H9 (cell line): ENCODE results near the gene CAGE1. TPM values are rescaled to one million over a fixed set of nuclear protein-coding genes. Genes with fewer than 3 reads are reported as not detected.

Experiments used
- DNase-seq: peaks from one replicate; pipeline ENCODE4 v3.0.0-alpha.2; 2017
- H2AFZ ChIP-seq: one replicate; pipeline ENCODE4 v1.6.1; 2013; ENCODE audit warnings: mild to moderate bottlenecking, low read length, control low read depth, moderate library complexity
- H2AK5ac ChIP-seq: 2 replicates; pipeline ENCODE4 v1.6.1; 2013; ENCODE audit warnings: low read length, control low read depth, mixed read lengths; ENCODE audit not compliant: insufficient read length
- H2BK120ac ChIP-seq: one replicate; pipeline ENCODE4 v1.6.1; 2013; ENCODE audit warnings: low read depth, mild to moderate bottlenecking, low read length, control low read depth, inconsistent platforms; ENCODE audit not compliant: poor library complexity, severe bottlenecking
- H2BK12ac ChIP-seq: 2 replicates; pipeline ENCODE4 v1.6.1; 2013; ENCODE audit warnings: low read length, control low read depth, mixed read lengths, low read depth; ENCODE audit not compliant: insufficient read length
- H2BK15ac ChIP-seq: 2 replicates; pipeline ENCODE4 v1.6.1; 2013; ENCODE audit warnings: low read depth, low read length, control low read depth
- H2BK20ac ChIP-seq: one replicate; pipeline ENCODE4 v1.6.1; 2013; ENCODE audit warnings: low read depth, mild to moderate bottlenecking, low read length, control low read depth, inconsistent platforms; ENCODE audit not compliant: poor library complexity, severe bottlenecking
- H2BK5ac ChIP-seq: 2 replicates; pipeline ENCODE4 v1.6.1; 2013; ENCODE audit warnings: low read length, control low read depth, mixed read lengths; ENCODE audit not compliant: insufficient read length
- H3K14ac ChIP-seq: 2 replicates; pipeline ENCODE4 v1.6.1; 2013; ENCODE audit warnings: low read length, control low read depth; ENCODE audit not compliant: insufficient read depth
- H3K18ac ChIP-seq: 2 replicates; pipeline ENCODE4 v1.6.1; 2013; ENCODE audit warnings: low read depth, mild to moderate bottlenecking, mixed read lengths, low read length, control low read depth; ENCODE audit not compliant: insufficient read length
- H3K23ac ChIP-seq: 2 replicates; pipeline ENCODE4 v1.6.1; 2013; ENCODE audit warnings: low read length, control low read depth, mixed read lengths, low read depth; ENCODE audit not compliant: insufficient read length
- H3K23me2 ChIP-seq: 2 replicates; pipeline ENCODE4 v1.6.1; 2013; ENCODE audit warnings: low read depth, mild to moderate bottlenecking, mixed read lengths, low read length, control low read depth; ENCODE audit not compliant: insufficient read length, poor library complexity, severe bottlenecking
- H3K27ac ChIP-seq: 2 replicates; pipeline ENCODE4 v1.5.1; 2013; ENCODE audit warnings: low read length, control low read depth, mixed read lengths, low read depth; ENCODE audit not compliant: insufficient read length
- H3K27me3 ChIP-seq: 2 replicates; pipeline ENCODE4 v1.6.1; 2013; ENCODE audit warnings: low read length, control low read depth, inconsistent platforms; ENCODE audit not compliant: insufficient read depth
- H3K4ac ChIP-seq: 2 replicates; pipeline ENCODE4 v1.6.1; 2013; ENCODE audit warnings: low read depth, mild to moderate bottlenecking, control low read depth, inconsistent platforms, low read length, moderate library complexity
- H3K4me1 ChIP-seq: 2 replicates; pipeline ENCODE4 v1.6.1; 2013; ENCODE audit warnings: low read length, control low read depth, inconsistent platforms; ENCODE audit not compliant: insufficient read depth
- H3K4me2 ChIP-seq: 2 replicates; pipeline ENCODE4 v1.6.1; 2013; ENCODE audit warnings: low read length, control low read depth, mixed read lengths; ENCODE audit not compliant: insufficient read length, insufficient read depth
- H3K56ac ChIP-seq: 2 replicates; pipeline ENCODE4 v1.6.1; 2013; ENCODE audit warnings: low read depth, mild to moderate bottlenecking, mixed read lengths, low read length, control low read depth; ENCODE audit not compliant: insufficient read length
- H3K79me1 ChIP-seq: 2 replicates; pipeline ENCODE4 v1.6.1; 2013; ENCODE audit warnings: low read depth, mild to moderate bottlenecking, moderate library complexity, low read length, control low read depth, inconsistent platforms; ENCODE audit not compliant: insufficient read depth, poor library complexity, severe bottlenecking
- H3K79me2 ChIP-seq: 2 replicates; pipeline ENCODE4 v1.6.1; 2013; ENCODE audit warnings: low read length, control low read depth, inconsistent platforms; ENCODE audit not compliant: insufficient read depth
- H3K9ac ChIP-seq: 2 replicates; pipeline ENCODE4 v1.6.1; 2013; ENCODE audit warnings: low read length, control low read depth, mixed read lengths; ENCODE audit not compliant: insufficient read length; ENCODE audit errors: extremely low read depth
- H3K9me3 ChIP-seq: one replicate; pipeline ENCODE4 v1.6.1; 2013; ENCODE audit warnings: low read depth, low read length, inconsistent platforms; ENCODE audit not compliant: control insufficient read depth
- H3T11ph ChIP-seq: one replicate; pipeline ENCODE4 v1.6.1; 2013; ENCODE audit warnings: mild to moderate bottlenecking, low read length, control low read depth, inconsistent platforms
- H4K20me1 ChIP-seq: one replicate; pipeline ENCODE4 v1.6.1; 2013; ENCODE audit not compliant: control insufficient read depth, insufficient read length, insufficient read depth
- H4K5ac ChIP-seq: 2 replicates; pipeline ENCODE4 v1.6.1; 2013; ENCODE audit warnings: low read depth, mild to moderate bottlenecking, mixed read lengths, low read length, control low read depth; ENCODE audit not compliant: insufficient read length
- H4K8ac ChIP-seq: replicated peaks from 2 replicates; pipeline ENCODE4 v1.6.1; 2013; ENCODE audit warnings: low read length, control low read depth, mixed read lengths, low read depth; ENCODE audit not compliant: insufficient read length
- H4K91ac ChIP-seq: 2 replicates; pipeline ENCODE4 v1.6.1; 2013; ENCODE audit warnings: low read depth, mild to moderate bottlenecking, moderate library complexity, mixed read lengths, low read length, control low read depth; ENCODE audit not compliant: insufficient read length
- H3K27ac Mint-ChIP-seq, 3 experiments: 2 replicates in 2 of 3; 3 replicates in 1 of 3; pipeline ENCODE4 v1.8.0; 2020 to 2021; ENCODE audit warnings: mixed read lengths in 3 of 3, mild to moderate bottlenecking in 1 of 3, moderate library complexity in 1 of 3
- H3K27me3 Mint-ChIP-seq: 2 replicates; pipeline ENCODE4 v1.8.0; 2021; ENCODE audit warnings: low read depth, mild to moderate bottlenecking, moderate library complexity, mixed read lengths
- H3K36me3 Mint-ChIP-seq, 3 experiments: 2 replicates in 2 of 3; 3 replicates in 1 of 3; pipeline ENCODE4 v1.8.0; 2020 to 2021; ENCODE audit warnings: low read depth in 3 of 3, mixed read lengths in 3 of 3; ENCODE audit not compliant: insufficient read depth in 1 of 3
- H3K4me1 Mint-ChIP-seq, 2 experiments: 2 replicates each; pipeline ENCODE4 v1.8.0; 2020; ENCODE audit warnings: mixed read lengths in 2 of 2
- H3K4me3 Mint-ChIP-seq, 2 experiments: 2 replicates in 1 of 2; 3 replicates in 1 of 2; pipeline ENCODE4 v1.8.0; 2020 to 2021; ENCODE audit warnings: mild to moderate bottlenecking in 2 of 2, mixed read lengths in 2 of 2, moderate library complexity in 1 of 2
- H3K9me3 Mint-ChIP-seq, 2 experiments: 2 replicates in 1 of 2; 3 replicates in 1 of 2; pipeline ENCODE4 v1.8.0; 2020; ENCODE audit warnings: mild to moderate bottlenecking in 2 of 2, mixed read lengths in 2 of 2, moderate library complexity in 1 of 2
- WGBS: extraction: QIAGEN DNeasy Blood & Tissue Kit; methylation state at CpG from one replicate; pipeline ENCODE4 v1.1.7; 2013; ENCODE audit warnings: missing lambda C conversion rate, low lambda C conversion rate, mixed read lengths; ENCODE audit not compliant: insufficient read length; ENCODE audit errors: extremely low coverage; 5-methylcytosine and 5-hydroxymethylcytosine counted together
- total RNA-seq: library from RNA; stranded (reverse); gene quantifications from 2 replicates; pipeline ENCODE4 v1.2.1, GENCODE V29; 2021
- TF ChIP-seq, protein P1 (sequence below): fragments of 200-600 bp; sonication (generic); conservative IDR thresholded peaks from 3 replicates; pipeline ENCODE4 v1.8.0; 2021; ENCODE audit warnings: antibody characterized with exemption, mild to moderate bottlenecking

Gene CAGE1
- total RNA-seq, 1 experiment from 2014 or later, result 0.28 TPM

GRCh38 chr6:7378740-7379139 lies 10.8 kb downstream of the CAGE1 start:
- Histone ChIP-seq H3K79me1 (no peaks in the 10 kb centered on the region), H3K9me3 (no peaks in the 10 kb centered on the region), H2AFZ (no peak overlapping the region), H3K23me2 (no peaks in the 10 kb centered on the region), H4K8ac (no peak overlapping the region), H2AK5ac (no peak overlapping the region), H2BK15ac (no peak overlapping the region), H3K9ac (no peak overlapping the region), H3K4ac (no peak overlapping the region), H4K5ac (no peak overlapping the region), H4K20me1 (no peaks in the 10 kb centered on the region), H2BK5ac (no peak overlapping the region), H3K79me2 (no peaks in the 10 kb centered on the region), H2BK12ac (no peak overlapping the region), H3K4me2 (no peak overlapping the region), H3K56ac (no peak overlapping the region), H3K27me3 (no peaks in the 10 kb centered on the region), H3K27ac (no peak overlapping the region), H4K91ac (no peak overlapping the region), H3K14ac (no peak overlapping the region), H3K18ac (no peak overlapping the region), H3K23ac (no peak overlapping the region), H3T11ph (no peak overlapping the region), H3K4me1 (no peaks in the 10 kb centered on the region), H2BK20ac (no peak overlapping the region), H2BK120ac (no peak overlapping the region)
- DNase-seq, result no peak
- Mint-ChIP-seq H3K36me3 (no peaks in the 10 kb centered on the region), H3K4me3 (no peak overlapping the region), H3K27ac (no peak overlapping the region), H3K4me1 (peaks cover 0 to 4% of the 10 kb centered on the region in 2 experiments; a peak in 2 of 4 replicates), H3K27me3 (no peaks in the 10 kb centered on the region), H3K9me3 (no peaks in the 10 kb centered on the region)
- TF ChIP-seq, protein P1, sequence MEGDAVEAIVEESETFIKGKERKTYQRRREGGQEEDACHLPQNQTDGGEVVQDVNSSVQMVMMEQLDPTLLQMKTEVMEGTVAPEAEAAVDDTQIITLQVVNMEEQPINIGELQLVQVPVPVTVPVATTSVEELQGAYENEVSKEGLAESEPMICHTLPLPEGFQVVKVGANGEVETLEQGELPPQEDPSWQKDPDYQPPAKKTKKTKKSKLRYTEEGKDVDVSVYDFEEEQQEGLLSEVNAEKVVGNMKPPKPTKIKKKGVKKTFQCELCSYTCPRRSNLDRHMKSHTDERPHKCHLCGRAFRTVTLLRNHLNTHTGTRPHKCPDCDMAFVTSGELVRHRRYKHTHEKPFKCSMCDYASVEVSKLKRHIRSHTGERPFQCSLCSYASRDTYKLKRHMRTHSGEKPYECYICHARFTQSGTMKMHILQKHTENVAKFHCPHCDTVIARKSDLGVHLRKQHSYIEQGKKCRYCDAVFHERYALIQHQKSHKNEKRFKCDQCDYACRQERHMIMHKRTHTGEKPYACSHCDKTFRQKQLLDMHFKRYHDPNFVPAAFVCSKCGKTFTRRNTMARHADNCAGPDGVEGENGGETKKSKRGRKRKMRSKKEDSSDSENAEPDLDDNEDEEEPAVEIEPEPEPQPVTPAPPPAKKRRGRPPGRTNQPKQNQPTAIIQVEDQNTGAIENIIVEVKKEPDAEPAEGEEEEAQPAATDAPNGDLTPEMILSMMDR, result no peak
- no CpG with 5 or more reads among the region's 4 CpGs for WGBS
